CD4-positive, alpha-beta T cell treated with Interleukin-15 for 1 hour (primary cell): ENCODE measurements around the gene HPN.
"Not testable (repeated sequence)": the region's sequence is repeated elsewhere in the genome, so short reads cannot be mapped to it uniquely, and the experiment has no call there.

ENCODE experiments used
- DNase-seq: peaks from one replicate; pipeline ENCODE4 v3.0.0-alpha.2; 2020

The HPN gene

DNA sequence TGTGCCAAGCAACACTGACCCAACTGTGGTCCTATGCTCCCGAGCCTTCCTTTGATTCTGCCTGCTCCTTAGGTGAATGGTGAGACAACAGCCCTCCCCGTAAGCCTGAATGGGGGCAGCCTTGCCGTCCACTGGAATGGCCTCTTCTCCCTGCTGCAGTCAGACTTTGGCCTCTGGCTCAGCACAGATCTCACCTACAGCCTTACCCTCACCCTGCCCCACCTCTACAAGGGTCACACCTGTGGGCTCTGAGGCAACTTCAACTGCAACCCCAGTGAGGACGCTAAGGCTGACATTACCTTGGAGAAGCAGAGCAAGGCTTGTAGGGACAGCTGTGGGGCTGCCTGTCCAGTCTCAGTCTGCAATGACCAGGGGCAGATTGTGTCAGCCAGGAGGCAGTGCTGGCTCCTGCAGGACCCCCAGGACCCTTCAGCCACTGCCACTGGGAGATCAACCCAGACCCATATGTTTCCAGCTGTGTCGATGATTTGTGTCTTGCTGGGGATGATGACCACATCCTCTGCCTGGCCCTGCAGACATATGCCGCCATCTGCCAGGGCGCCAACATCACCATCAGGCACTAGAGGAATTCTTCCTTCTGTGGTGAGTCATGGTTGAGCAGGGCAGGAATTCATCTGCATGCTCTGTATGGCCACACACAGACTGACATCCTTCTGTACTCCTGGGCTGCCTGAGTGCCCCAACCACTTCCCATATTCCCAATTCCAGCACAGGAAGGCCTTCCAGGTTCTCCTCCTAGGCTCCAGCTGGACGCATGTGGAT lies 46.8 kb downstream of the HPN start:
- no peak for DNase-seq

- no peak for DNase-seq
These were observed 48.0 kb downstream of the HPN start for GRCh38 chr19:35089554-35089953.

DNA sequence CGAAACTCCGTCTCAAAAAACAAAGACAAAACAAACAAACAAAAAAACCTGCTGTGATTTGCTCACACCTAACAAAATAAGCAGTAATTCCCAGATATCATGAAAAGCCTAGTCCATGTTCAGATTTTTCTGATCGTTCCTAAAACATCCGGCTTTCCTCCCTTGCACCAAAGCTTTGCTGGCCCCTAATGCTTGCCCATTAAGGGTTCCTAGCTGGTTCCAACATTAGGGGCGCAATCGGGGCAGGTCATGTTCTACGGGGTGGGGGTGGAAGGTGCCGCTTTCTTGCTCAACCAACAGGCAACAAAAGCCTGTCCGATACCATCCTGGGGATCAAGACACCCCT lies 48.6 kb downstream of the HPN start:
- DNase-seq, result no peak

DNA sequence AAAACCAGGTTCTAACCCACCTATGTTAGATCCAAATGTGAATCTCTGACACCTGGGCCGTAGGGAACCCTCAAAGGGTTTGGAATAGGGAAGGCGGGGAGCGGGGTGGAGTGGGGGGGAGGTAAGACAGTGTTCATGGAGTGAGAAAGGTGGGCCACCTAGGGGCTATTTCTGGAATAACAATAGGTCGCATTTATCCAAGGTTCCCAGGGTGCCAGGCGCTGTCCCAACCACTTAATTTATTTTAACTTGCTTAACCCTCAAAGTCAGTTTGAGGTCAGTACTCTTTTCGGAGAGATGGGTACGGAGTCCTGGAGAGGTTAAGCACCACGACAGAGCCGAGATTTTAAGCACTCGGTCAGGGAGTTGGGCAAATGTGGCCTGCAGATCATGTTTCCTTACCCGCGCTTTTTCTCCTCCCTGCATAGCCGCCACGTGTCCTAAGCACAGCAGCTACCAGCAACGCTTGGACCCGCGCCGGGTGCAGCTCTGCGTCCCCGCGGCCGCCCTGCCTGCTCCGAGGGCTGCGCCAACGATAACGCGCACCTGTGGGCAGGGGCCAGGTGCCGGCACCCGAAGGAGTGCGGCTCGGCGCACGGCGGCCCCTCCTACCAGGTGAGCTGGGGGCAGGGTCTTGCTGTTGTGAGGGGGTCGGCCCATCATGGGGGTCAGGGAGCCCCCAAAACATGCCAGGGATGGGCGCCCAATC lies 49.1 kb downstream of the HPN start:
- peak; percentile 36 for DNase-seq

GRCh38 chr19:35093430-35093829 lies 51.9 kb downstream of the HPN start:
- no peak for DNase-seq

DNA sequence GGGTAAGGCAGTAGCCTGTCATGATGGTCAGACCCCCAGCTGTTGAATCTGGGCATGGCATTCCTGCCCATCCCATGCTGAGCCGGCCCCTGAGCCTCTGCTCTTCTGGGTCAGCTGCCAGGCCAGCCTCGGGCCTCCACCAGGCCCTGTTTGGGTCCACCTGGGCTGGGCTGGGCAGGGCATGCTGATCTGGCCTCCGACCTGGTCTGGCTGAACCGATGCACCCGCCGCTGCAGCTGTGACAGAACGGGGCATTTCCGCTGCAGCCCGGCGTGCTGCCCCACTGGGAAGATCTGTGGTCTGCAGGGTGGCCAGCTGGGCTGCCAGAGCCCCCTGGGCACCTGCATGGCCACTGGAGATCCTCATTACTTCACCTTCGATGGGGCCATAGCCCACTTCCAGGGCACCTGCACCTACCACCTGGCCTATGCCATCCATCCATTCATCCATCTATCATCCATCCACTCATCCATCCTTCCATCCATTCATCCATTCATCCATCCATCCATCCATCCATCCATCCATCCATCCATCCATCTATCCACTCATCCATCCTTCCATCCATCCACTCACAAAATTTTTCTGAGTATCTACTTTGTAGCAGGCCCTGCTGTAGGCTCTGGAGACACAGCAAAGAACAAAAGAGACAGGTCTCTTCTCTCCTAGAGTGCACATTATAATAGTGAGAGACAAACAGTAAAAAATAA lies 52.6 kb downstream of the HPN start:
- no peak for DNase-seq

- DNase-seq, result no peak
These were observed 53.1 kb downstream of the HPN start for GRCh38 chr19:35094656-35095055.

GRCh38 chr19:35095667-35096368 lies 54.3 kb downstream of the HPN start:
- no peak for DNase-seq

GRCh38 chr19:35098413-35099049 lies 57.0 kb downstream of the HPN start:
- no peak for DNase-seq

- DNase-seq, result no peak
These were observed 57.8 kb downstream of the HPN start for GRCh38 chr19:35099155-35099896.

- no peak for DNase-seq
These were observed 58.4 kb downstream of the HPN start for GRCh38 chr19:35099897-35100275.

DNA sequence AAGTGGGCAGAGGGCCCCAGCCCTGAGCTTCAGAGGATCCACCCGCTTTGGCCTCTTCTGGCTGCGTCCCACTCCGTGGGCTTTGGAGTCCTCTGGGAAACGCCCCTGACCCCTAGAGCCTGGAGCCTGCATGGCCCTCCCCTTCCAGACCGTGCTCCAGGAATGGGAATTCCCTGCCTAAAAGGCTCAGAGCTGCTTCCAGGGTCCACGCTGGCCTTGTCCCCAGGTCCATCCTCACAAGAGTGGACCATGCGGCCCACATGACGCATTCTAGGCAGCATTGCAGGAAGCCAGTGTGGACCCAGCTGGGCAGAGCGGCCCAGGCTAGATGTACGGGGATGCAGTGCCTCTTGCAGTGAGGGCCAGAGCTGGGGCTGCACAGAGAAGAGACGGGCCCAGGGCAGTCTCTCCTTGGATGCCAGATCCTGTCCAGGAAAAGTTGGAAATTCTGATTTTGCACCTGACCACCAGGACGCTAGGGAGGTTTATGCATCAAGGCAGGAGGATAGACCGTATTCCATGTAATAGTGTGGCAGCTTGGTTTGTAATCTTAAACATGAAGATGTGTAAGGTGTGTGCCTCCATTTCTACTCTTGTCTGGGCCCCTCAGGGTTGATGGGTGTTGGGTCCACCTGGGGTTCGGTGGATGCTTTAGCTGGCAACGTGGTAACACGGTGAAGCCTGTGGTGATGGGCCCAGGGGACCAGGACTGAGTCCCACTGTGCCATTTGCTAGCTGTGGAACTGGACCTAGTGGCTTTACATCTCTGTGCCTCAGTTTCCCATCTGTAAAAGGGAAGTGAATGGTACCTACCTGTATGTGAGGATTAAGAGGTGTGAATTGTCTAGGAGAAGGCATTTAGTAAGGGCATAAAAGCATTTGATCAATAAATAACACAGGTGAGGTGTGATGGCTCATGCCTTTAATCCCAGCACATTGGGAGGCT lies 59.3 kb downstream of the HPN start:
- DNase-seq, result no peak

DNA sequence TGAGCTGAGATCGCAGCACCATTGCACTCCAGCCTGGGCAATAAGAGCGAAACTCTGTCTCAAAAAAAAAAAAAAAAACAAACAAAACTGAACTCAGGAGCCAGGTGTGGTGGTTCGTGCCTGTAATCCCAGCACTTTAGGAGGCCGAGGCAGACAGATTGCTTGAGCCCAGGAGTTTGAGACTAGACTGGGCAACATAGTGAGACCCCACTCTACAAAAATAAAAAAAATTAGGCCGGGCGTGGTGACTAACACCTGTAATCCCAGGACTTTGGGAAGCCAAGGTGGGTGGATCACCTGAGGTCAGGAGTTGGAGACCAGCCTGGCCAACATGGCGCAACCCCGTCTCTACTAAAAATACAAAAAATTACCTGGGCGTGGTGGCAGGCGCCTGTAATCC lies 60.4 kb downstream of the HPN start:
- DNase-seq, result not testable (repeated sequence)

- not testable (repeated sequence) for DNase-seq
These were observed 62.1 kb downstream of the HPN start for GRCh38 chr19:35103614-35104013.

DNA sequence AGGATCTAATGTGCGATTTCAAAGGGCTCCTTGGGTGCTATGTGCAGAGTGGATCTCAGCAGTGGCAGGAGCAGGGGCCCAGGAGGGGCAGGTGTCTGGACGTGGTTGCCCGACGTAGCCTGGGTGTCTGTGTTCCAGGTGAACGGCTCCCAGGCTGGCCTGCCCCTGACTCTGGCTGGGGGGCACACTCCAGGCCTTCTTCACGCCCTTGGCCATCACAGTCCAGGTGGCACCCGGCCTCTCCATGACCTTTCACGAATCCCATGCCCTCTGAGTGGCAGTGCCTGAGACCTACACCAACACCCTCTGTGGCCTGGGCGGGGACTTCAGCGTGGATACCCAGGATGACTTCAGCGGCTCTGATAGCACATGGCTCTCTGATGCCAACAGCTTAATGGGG lies 62.8 kb downstream of the HPN start:
- no peak for DNase-seq

- DNase-seq, result no peak
These were observed 63.5 kb downstream of the HPN start for GRCh38 chr19:35105047-35105410.

GRCh38 chr19:35105411-35106290 lies 64.1 kb downstream of the HPN start:
- DNase-seq, result no peak

DNA sequence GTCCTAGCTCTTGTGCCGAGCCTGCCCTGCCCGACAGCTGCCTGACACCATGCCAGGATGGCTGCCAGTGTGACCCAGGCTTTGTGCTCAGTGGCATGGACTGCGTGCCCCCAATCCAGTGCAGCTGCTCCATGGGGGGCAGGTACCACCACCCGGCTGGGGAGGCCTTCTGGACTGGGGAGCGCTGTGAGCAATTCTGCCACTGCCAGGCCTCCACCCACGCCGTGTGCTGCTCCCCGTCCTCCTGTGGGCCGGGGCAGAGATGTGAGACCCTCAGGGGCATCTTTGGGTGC lies 64.7 kb downstream of the HPN start:
- no peak for DNase-seq

DNA sequence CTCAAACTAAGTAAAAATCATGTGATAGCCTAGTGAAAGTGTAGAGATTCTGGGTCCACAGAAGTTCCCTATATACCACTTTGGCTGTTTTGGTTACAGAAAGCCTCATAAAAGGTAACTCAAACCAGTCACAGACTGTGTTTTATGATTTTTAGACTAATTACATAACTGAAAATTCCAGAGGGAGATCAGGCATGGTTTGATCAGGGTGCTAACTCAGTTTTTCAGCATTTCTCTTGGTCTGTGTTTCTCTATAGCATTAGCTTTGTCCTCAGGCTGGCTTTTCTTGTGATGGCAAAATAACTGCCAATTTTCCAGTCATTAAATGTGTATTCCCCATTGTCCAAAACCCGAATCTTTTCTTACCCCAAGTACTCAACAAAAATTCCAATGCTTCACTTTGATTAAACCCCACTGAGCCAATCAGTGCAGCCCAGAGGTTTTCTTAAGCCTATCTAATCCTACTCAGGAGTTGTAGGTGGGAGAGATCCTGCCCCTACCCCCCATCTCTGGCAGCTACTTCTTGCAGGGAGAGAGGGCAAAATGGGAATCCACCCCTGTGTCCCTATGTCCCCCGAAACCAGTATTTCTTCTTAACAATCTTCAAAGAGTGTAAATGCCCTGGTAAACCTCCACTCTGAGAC lies 65.5 kb downstream of the HPN start:
- DNase-seq, result no peak

GRCh38 chr19:35107545-35107944 lies 66.0 kb downstream of the HPN start:
- DNase-seq, result no peak
